ENCODE results near the gene KDELR1. TPM values are rescaled to one million over a fixed set of nuclear protein-coding genes. Genes with fewer than 3 reads are reported as not detected.

The KDELR1 gene
- total and polyA plus RNA-seq, 2 donors (not counting 3 experiments of a cell fraction or from before 2014, with no cell fraction given) = 199 to 224 TPM

GRCh38 chr19:48373567-48373966 is 17.8 kb downstream of the KDELR1 start:
- Histone ChIP-seq H3K79me2 (ENCODE audit: control insufficient read depth, insufficient read depth, low read length) (no peaks in the 10 kb centered on the region), H2AFZ (ENCODE audit: low read depth, low read length) (no peak overlapping the region), H3K27ac (ENCODE audit: insufficient read depth, low read depth, low read length) (no peak overlapping the region), H3K9me1 (replicated peaks; ENCODE audit: control insufficient read depth, extremely low read depth, insufficient read depth, low read length) (no peaks in the 10 kb centered on the region), H3K4me3 (replicated peaks in 1 of 3; ENCODE audit: insufficient read depth in 1 of 3, low read depth in 1 of 3, low read length in 3 of 3) (no peak overlapping the region), H4K20me1 (replicated peaks; ENCODE audit: control insufficient read depth, extremely low read depth, insufficient read depth, low read length) (no peaks in the 10 kb centered on the region), H3K27me3 (ENCODE audit: control insufficient read depth in 2 of 2, insufficient read depth in 2 of 2, low read length in 2 of 2) (no peaks in the 10 kb centered on the region), H3K9ac (replicated peaks; ENCODE audit: extremely low read depth, insufficient read depth, low read length) (no peak overlapping the region), H3K9me3 (replicated peaks; ENCODE audit: control insufficient read depth, insufficient read depth, low read length) (no peaks in the 10 kb centered on the region), H3K4me2 (ENCODE audit: insufficient read depth, low read length) (no peak overlapping the region), H3K36me3 (ENCODE audit: control insufficient read depth in 2 of 2, extremely low read depth in 1 of 2, insufficient read depth in 2 of 2, low read length in 2 of 2) (no peaks in the 10 kb centered on the region), H3K4me1 (ENCODE audit: control insufficient read depth, extremely low read depth, insufficient read depth, low read length) (no peaks in the 10 kb centered on the region)
- CTCF ChIA-PET = interaction anchor here (0.8 to 1.5 kb wide), 4 partner anchors 18 to 59 kb away, joined by 3 to 7 read pairs (median 4); partner anchors contain the start of gene KDELR1
- FAIRE-seq (no peak), DNase-seq (ENCODE audit: low read depth, low spot score) (no peak)
- no TSS peak for BruUV-seq (replicated peaks)
- intact Hi-C loops (cut with micrococcal nuclease) = no loop called here
- POLR2A ChIA-PET = no interaction called here
- dilution Hi-C loops (cut with MboI; ENCODE audit: extremely low pct_ligation_motif_present, low sequenced_read_pairs) = no loop called here
- TF ChIP-seq FOS (IDR thresholded peaks at IDR 0.05; ENCODE audit: borderline replicate concordance, insufficient read depth, low read length) (no peak), JUN (IDR thresholded peaks at IDR 0.05; ENCODE audit: borderline replicate concordance, insufficient read depth, insufficient read length, low read depth) (no peak), EZH2 (IDR thresholded peaks at IDR 0.05; ENCODE audit: borderline replicate concordance, low read depth, low read length, severe bottlenecking) (no peak), GATA2 (IDR thresholded peaks at IDR 0.05; ENCODE audit: insufficient read depth, insufficient read length, low read depth, low read length) (no peak), MYC (IDR thresholded peaks at IDR 0.05; ENCODE audit: low read depth, low read length) (no peak), POLR2A (IDR thresholded peaks at IDR 0.05; ENCODE audit: low read depth, low read length) (no peak), POLR2AphosphoS5 (IDR thresholded peaks at IDR 0.05; ENCODE audit: insufficient read depth, low read depth, low read length) (no peak), CTCF (IDR thresholded peaks at IDR 0.05; ENCODE audit: extremely low read depth in 1 of 2, insufficient read depth in 1 of 2, low read depth in 1 of 2, low read length in 2 of 2) (no peak)
- TF ChIP-seq, protein P1, sequence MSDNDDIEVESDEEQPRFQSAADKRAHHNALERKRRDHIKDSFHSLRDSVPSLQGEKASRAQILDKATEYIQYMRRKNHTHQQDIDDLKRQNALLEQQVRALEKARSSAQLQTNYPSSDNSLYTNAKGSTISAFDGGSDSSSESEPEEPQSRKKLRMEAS (IDR thresholded peaks at IDR 0.05; ENCODE audit: insufficient read depth, insufficient read length) = no peak
